GM21526 (cell line): Measurements from ENCODE around the gene SERGEF.

Source experiments
- ATAC-seq: cut with Tn5 transposase; IDR thresholded peaks from one replicate; pipeline ENCODE4 v1.9.1; 2021; ENCODE audit warnings: moderate library complexity; ENCODE audit not compliant: unreplicated experiment, low FRiP score

Gene SERGEF

DNA sequence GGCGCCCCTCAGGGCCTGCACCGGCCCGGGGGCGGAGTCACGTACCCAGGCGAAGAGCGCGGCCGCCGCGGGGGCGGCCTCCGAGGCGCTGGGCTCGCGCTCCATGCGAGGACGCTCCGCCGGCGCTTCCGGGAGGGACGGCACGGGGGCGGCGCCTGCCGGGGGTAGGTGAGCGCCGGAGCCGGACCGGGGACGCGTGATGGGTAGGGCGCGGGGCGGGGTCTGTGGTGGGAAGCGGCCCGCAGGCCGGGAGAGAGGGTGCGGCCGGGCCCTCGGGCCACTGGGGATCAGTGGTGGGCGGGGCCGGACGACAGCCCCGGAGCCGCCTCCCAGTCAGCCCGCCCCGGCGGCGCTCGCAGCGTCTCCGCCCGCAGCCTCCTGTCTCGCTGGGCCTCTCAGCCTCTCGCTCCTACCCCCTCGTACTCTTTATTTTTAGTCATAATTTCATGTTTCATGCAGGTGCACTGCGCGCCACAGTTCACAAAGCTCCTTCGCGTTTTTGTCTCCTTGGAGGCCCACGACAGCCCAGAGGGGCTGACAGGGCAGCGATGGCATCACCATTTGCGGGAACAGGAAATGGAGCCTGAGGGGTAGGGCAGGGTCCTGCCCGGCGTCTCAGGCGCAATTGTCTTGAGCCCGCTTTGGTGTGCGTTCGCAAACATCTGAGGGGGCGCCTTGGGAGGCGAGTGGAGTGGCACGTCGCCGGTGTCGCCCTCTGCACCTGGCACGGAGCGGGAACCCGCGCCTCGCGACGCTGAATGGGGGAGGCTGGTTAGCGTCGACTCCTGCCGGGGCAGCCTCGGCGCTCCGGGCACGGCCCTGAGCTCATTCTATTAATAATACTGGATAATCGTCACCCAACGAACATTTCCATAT, at the start of gene SERGEF:
TSS of gene SERGEF (minus strand) at position 142 of the 876 bp plus-strand sequence. CDS start at position 105, 37 bp downstream.
- ATAC-seq, result peak; percentile 94

DNA sequence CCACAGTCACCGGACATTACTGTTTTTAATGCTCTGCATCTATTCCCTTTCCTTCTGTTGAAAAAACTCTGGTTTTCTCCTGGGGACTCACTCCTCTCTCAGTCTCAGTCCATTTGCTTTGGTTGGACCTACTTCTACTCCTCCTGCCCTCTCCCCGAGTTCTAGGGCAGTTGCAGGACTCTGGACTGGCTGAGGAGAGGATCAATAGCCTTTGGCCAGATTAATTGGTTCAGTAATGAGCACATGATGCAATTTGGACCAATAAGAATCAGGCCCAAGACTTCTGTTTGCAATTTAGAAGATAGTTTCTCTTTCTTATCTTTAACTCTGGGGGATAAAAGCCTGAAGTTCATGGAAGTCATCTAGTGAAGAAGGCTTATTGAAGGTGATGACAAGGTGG, 48.5 kb upstream of the SERGEF start:
- ATAC-seq, result no peak

DNA sequence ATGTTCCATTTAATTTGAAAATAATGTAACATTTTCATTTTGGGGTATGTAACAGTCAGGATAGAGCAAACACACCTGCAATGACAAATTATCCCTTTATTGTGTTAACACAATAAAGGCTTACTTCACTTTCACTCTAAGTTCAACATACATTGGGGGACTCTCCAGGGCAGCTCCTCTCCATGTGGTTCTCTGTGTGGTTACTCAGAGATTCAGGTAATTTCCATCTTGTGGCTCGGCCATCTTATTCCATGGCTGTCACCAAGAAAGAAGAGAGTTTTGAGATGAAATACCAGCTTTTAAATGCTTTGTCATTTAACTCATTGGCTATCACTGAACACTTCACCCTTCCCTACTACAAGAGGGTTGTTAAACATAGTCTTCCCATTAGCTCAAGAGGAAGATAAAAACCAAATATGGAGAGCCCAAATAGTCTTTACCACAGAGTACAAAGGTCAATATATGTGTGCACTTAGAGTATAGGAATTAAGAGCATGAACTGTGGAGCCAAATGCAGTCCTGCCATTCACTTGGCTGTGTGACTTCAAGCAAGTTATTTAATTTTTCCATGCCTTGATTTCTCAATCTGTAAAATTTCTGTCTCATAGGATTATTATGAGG, 43.8 kb upstream of the SERGEF start:
- ATAC-seq, result no peak

DNA sequence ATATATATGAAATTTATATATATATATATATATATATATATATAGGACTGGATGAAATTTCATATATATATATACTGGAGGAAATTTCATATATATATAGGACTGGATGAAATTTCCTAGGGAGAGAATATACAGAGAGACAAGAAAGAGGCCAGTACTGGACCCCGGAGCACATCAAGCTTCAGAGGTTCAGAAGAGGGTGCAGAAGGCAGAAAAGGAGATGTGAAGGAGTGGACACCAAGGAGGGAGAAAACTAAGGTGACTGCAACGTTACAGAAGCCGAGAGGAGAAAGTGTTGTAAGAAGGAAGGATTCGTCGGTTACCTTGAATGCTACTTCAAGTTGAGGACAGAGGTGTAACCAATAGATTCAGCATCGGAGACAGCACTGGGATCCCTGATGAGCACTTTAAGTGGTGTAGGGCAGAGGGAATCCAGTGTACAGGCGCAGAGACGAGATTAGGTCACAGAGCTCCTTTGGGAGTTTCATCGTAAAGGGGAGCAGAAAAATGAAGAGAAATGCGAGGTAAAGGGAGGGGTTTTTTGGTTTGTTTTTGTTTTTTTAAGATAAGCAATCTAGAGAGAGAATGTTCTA, 41.8 kb upstream of the SERGEF start:
- ATAC-seq, result no peak

DNA sequence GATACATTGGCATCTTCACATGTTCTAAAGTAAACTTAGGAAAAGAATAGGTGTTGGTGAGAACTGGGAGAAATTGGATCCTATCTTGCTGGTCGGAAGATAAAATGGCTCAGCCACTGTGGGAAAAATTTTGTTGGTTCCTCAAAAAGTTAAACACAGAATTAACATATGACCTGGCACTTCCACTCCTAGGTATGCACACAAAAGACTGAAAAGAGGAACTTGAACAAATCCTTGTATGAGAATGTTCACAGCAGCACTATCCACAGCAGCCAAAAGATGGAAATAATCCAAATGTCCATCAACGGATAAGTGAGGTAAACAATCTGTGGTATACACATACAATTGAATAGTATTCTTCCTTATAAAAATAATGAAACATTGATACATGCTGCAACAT, 38.0 kb upstream of the SERGEF start:
- ATAC-seq, result no peak

DNA sequence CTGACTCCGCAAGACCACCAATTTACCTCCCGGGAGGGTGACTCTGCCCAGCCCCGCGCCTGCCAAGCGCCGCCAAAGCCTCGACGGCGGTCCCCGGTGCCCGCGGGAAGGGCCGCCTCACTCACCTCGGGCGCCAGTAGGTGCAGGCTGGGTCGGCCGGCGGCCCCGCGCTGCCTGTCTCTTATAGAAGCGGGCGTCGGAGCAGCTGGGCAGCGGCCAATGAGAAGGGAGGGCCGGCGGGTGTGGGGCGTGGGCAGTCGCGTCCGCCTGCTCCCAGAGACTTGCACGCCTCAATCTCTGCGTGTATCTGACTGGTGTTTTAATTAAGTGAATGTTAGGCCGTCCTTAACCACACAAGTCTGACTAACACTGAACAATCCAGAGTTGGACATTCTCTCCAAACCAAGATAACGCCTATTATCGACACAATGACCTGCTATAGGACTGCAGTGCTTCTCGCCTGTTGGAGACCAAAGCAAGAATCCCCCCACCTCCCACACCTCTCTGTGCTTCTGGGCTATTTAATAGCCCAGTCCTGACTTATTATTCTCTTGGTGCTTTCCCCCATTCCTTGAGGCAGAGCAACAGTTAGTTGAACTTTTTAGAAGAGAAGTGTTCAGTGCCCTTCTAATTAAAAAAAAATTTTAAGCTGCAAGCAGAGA, 33.4 kb upstream of the SERGEF start, which contains the start of gene TPH1:
TSS of gene TPH1 (minus strand) at position 154 of the 662 bp plus-strand sequence. CDS start 5,507 bp downstream, outside the sequence.
- ATAC-seq, result no peak

DNA sequence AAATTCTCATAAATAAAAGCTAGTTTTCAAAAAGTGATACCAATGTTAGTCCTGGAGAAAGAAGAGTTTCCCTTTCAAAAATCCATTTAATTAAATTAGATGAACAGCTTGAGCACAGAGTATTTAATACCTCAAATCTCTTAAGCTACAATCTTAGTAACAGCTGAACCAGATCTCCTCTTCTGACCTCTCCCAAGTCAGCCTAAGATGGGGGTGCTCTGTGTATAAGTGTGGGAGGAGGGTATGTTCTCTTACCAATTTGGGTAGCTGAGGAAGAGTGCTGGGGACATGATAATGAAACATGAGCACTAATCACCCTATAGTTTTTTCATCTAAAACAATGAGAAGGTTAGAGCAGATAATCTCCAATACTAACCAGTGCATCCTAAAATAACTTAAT, 23.6 kb upstream of the SERGEF start:
- ATAC-seq, result no peak

DNA sequence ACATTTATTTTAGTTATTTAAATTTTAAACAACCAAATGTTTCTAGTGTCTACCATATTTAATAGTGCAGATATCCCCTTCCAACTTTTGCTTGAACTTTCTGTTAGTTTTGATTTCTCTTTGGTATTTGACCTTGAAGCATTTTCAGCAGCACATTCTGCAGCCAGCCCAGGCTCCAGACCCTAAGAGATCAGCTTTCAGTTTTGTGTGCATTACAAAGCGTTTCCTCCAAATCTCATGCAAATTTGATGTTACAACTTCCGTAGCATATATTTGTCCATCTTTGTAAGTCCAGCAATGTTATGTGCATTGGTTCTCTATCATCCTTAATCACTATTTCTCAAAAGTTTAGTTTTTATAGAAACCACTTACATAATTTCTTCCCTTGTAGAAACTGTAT, 14.6 kb upstream of the SERGEF start:
- ATAC-seq, result no peak

DNA sequence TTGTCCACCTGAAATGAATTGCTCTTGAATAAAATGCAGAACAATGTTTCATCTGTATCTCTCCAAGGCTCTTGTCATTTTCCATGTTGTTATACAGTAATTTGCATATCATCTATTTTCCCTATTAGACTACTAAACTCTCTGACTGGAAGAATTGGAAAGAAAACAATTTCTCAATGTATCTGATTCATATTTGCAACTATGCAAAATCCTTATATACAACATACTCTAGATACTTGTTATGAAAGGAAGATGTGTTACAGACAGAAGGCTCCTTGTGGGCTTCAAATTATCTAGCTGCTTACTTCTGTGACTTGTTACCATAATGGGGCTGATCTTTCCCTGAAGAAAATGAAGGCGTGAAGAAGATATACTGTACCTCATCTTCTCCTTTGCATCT, 9.6 kb upstream of the SERGEF start:
- no peak for ATAC-seq

DNA sequence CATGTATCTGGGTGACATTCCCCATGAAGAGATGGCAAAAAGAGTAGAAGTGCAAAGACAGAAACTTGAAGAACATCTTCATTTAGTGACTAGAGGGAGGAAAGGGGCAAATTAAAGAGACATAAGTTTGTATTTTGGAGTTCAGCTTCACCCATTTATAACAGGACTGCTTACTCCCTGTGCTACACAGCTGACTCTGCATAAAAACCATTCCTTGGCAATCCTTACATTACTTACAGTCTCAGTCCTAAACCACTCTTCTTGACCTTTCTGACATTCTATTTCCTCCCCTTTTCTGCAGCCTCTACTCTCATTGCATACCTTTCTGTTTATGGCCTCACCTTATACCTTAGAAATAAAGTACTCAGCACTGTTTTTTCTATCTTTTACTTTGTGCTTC, 6.8 kb upstream of the SERGEF start:
- ATAC-seq, result no peak

DNA sequence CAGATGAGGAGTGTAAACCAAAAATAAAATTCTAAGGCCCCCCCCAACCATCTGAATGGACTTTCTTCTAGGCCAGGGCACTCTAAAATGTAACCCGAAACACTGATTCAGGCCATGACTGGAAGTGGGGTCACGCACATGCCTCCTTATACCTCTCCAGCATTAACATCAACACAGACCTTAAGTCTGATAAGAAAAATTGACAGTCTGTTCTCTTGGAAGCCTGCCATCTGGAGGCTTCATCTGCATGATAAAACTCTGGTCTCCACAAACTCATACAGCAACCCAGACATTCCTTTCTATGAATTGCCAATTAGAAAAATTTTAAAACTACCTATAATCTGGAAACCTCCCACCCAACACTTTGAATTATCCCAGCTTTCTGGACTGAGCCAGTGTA, 3.9 kb upstream of the SERGEF start:
- no peak for ATAC-seq

DNA sequence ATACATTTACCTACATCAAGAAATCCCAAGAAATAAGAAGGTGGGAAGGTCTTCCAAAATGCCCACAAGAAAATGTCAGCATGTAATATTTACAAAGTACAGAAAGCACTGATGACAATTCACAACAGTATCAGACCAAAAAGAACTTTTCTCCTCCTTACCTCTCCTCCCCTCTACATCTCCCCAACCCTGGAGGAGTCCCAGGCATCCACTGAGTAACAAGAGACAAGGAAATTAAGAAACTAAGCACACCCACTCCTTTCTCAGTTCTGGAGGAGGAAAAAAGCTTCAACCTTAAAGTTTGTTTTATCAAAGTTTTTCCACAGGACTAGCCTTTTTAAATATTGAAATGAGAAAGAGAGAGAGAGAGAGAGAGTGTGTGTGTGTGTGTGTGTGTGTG, 2.0 kb upstream of the SERGEF start:
- no peak for ATAC-seq

DNA sequence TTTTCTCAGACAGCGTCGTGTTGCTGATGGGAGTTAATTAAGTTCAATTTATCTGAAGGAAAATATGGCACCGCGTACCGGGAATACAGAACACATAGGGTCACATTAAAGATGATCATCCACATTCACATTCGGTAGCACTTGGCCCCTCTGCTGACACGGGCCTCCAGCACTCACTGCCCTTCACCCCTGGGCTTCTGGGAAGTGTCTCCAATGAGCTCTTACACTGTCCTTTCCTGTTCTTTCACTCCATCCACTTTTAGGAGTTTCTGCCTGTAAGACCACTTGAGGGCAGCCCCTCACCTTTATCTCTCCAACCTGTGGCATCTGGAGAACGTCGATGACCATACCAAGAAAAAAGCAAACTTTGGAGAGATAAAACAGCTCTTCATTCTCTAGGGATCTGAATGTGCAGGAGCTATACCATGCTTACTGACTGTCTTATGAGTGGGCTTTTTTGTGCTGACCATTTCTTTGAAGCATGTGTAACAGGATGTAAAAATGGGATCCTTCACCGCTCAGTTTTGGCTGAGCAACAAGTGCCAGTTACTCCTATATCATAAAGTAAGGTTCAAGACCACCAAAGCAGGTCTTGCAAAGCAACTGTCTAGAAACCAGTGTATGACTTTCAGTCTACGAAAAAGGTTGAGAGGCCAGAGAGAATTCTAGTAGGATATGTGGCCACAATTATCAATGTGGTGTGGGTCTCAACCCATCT, 1.1 kb upstream of the SERGEF start:
- no peak for ATAC-seq

DNA sequence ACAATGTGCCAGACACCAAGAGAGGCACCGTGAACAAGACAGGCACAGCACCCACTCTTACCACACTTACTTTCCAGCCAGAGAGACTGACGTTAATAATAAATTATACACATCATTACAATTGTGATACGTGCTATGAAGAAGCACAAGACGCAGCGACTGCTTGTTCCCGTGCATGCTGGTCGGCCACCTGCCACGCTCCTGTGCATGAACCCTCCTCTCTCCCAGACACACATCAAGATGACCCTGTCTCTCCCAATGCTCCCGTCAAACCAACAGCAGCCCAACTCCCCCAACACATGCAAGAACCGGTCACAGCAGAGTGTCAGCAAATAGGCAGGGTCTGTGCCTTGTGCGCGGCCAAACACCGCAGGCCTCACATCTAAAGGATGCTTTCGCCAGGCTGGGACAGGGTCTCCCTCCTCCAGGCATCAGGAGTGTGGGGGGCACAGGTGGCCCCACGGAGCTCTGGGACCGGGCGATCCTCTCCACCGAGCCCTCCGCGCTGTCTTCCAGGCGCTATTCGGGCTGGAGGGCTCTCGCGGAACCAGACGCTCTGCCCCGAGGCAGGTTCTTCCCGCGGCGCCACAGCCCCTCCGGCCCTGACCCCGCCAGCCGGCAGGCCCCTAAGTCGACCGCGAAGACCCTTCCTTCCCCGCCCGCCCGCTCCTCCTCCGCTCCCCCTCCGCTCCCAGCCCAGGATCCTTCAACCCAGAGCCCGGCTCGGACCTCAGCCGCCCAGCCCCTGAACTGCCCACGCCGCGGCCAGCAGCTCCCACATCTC, 533 bp downstream of the SERGEF start:
- peak; percentile 9 for ATAC-seq

DNA sequence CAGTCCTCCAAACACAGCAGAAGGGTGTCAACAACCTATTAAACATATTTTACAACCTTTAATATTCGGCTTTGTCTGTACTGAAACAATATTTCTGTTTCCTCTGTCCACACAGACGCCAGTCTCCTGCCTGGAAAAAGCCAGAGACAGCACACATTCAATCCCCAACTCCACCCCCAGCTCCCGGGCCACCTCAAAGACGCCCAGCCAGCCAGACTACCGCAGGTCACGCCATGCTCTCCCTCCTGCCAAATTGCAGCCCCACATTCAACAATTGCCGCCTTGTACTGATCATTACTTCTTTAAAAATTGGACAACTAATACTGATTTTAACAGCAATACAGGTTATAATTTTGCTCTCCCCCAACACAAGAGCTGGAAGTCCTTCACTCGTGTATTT, 1.2 kb downstream of the SERGEF start:
- ATAC-seq, result no peak

DNA sequence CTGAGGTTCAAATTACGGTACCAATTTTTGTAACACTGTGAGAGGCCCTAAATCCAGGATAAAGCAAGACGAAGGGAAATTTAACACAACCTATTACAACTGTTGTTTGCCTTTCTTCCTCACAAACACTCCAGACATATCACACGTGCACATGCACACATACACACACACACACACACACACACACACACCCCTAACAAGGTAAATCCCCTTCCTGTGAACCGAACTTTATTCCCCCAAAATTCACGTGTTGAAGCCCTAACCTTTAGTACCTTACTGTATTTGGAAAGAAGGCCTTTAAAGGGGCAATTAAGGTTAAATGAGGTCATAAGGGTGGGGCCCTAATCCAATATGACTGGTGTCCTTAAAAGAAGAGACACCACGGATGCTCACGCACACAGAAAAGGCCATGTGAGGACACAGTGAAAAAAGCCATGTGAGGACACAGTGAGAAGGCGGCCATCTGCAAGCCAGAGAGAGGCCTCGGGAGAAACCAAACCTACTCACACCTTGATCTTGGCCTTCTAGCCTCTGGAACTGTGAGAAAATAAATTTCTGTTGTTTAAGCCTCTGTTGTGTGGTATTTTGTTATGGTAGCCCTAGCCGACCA, 1.8 kb downstream of the SERGEF start:
- no peak for ATAC-seq

DNA sequence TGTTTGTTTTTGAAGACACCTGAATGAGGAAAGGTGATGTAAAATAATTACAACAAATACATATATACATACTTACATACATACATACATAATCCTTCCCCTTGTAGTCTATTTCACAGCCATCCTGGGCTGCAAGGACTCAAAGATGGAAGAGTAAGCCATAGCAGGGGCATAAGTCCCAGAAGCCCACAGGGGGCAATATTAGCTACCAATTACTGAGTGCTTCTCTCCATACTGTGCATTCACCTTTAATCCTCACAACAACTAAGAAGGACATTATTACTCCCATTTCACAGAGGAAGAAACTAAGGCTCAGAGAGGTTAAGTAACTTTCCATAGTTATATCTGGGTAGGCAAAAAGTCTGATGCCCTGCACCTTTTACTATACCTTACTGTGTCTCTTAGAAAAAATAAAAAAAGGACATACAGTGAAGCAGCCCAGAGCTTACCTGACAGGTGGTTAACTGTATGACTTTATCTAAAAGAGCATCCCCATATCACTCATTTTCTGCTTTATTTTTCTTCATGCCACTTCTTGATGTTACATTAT, 2.7 kb downstream of the SERGEF start:
- no peak for ATAC-seq

DNA sequence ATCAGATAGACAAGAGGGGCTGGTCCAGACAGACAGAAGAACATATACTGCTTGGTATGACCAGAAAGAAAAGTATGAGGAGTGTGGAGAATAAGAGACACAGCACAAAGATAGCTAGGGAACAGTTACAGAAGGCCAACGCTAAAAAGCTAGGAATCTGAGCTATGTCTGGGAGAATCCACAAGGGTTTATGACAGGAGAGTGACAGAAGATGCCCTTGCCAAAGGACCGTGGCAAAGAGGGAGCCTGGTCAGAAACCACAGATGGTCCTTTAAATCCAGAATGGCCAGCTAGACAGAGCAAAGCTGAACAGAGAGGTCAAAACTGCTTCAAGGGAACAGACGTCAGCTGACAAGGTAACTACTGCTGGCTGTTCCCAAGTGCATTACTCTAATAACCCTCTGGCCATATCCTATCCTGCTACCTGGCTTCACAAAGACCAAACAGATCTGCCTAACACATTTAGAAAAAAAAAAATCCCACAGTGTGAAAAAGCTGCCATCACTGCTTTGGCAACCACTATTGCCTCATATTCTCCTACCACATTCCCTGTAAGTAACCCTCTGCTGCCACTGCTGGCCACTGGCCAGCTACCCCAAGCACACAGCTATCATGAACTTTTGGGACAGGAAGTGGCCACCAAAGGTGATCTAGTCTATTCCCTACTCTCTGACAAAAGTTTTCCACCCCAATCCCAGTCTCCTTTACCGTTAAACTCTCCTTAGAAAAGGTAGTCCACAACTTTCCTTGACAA, 7.3 kb downstream of the SERGEF start:
- no peak for ATAC-seq
